IPS DF 6.9 (cell line): ENCODE results near the gene U2AF1.
A peak's percentile ranks its signal among the peaks of the same experiment; 100 is the strongest.
"Not testable (repeated sequence)": the region's sequence is repeated elsewhere in the genome, so short reads cannot be mapped to it uniquely, and the experiment has no call there.

ENCODE experiments used
- DNase-seq: peaks from one replicate; pipeline ENCODE4 v3.0.0-alpha.2; 2013; ENCODE audit warnings: low read depth, low spot score
- H3K27ac ChIP-seq: one replicate; pipeline ENCODE4 v1.5.1; 2013; ENCODE audit warnings: low read length, control low read depth
- H3K27me3 ChIP-seq: 2 replicates; pipeline ENCODE4 v1.6.1; 2013; ENCODE audit warnings: mild to moderate bottlenecking, low read length; ENCODE audit not compliant: control insufficient read depth, insufficient read depth
- H3K36me3 ChIP-seq: 2 replicates; pipeline ENCODE4 v1.6.1; 2013; ENCODE audit warnings: low read length; ENCODE audit not compliant: control insufficient read depth, insufficient read depth
- H3K4me1 ChIP-seq: 2 replicates; pipeline ENCODE4 v1.6.1; 2013; ENCODE audit warnings: low read length; ENCODE audit not compliant: control insufficient read depth, insufficient read depth
- H3K4me3 ChIP-seq: 2 replicates; pipeline ENCODE4 v1.5.1; 2013; ENCODE audit warnings: mild to moderate bottlenecking, low read length
- H3K9me3 ChIP-seq: 2 replicates; pipeline ENCODE4 v1.6.1; 2013; ENCODE audit warnings: low read length, inconsistent platforms; ENCODE audit not compliant: control insufficient read depth, insufficient read depth
- WGBS: extraction: QIAGEN DNeasy Blood & Tissue Kit; methylation state at CpG from one replicate; pipeline ENCODE4 v1.1.7; 2013; ENCODE audit warnings: mixed read lengths, missing lambda C conversion rate; ENCODE audit not compliant: insufficient read length, insufficient coverage; 5-methylcytosine and 5-hydroxymethylcytosine counted together

The U2AF1 gene, protein sequence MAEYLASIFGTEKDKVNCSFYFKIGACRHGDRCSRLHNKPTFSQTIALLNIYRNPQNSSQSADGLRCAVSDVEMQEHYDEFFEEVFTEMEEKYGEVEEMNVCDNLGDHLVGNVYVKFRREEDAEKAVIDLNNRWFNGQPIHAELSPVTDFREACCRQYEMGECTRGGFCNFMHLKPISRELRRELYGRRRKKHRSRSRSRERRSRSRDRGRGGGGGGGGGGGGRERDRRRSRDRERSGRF

DNA sequence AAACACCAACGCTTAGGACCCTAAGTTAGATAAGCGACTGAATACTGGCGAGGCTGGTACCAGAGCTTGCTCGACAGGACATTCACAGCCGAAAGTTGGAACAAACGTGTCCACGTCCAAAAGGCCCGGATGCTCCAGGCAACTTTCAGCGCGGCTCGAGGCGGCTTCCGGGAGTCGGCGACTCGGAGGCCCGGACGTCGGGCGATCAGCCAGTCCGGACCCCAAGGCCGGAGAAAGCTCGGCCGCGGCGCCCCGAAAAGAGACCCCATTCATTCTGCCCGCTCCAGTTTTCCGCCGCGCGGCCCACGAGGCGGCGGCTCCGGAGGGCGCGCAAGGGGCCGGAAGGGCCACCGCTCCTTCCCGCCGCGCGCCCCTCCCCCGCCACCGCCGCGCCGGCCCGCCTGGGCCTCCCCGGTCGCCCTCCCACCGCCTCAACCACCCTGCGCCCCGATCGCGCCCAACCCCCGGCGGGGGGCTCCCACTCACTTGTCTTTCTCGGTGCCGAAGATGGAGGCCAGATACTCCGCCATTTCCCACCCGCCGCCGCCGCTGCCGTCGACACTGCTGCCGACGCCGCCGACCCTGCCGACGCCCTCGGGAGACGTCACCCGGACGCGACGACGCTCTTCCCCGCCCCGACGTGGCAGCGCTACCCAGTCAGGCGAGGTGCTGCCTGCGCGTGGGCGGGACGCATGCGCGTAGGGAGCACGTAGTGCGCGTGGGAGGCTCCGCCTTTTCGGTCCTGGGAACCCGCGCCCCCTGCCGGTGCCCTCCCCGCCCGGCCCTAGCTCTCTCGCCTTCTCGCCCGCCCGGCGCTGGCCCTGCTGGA lies at the start of gene U2AF1:
U2AF1 (minus strand) TSS at position 606 of the 829 bp plus-strand sequence; CDS start at position 530, 76 bp downstream.
- not testable (repeated sequence) for H3K36me3 ChIP-seq

DNA sequence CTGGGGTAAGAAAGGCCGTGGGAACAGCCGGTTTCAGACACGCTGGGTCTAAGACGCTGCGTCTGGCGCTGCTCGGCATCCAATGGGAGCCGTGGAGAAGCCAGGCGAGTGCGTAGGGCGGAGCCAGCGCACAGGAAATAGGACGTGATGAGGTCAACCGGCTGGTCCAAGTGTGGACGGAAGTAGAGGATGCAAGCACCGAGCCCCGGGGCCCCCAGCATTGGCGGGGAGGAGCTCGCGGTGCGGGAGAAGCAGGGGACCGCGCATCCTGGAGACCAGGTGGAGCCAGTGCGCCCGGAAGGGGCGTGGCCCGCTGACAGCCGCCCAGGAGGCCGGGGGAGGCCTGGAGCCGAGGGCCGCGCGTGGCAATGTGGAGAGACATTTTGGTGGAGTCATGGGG lies 46.2 kb upstream of the U2AF1 start:
- not testable (repeated sequence) for H3K27ac ChIP-seq, H3K36me3 ChIP-seq, H3K27me3 ChIP-seq, H3K4me3 ChIP-seq, DNase-seq, H3K9me3 ChIP-seq, H3K4me1 ChIP-seq
- no CpG with 5 or more reads among the region's 33 CpGs for WGBS

More for the DNA sequence above, at the start of gene U2AF1:
- peak within 1 kb of the TSS; percentile 78; the same call in 1 of the 2 replicates for H3K4me3 ChIP-seq
- not testable (repeated sequence) for DNase-seq, H3K4me1 ChIP-seq, H3K27ac ChIP-seq, H3K27me3 ChIP-seq, H3K9me3 ChIP-seq
- WGBS, result no CpG with 5 or more reads among the region's 107 CpGs

DNA sequence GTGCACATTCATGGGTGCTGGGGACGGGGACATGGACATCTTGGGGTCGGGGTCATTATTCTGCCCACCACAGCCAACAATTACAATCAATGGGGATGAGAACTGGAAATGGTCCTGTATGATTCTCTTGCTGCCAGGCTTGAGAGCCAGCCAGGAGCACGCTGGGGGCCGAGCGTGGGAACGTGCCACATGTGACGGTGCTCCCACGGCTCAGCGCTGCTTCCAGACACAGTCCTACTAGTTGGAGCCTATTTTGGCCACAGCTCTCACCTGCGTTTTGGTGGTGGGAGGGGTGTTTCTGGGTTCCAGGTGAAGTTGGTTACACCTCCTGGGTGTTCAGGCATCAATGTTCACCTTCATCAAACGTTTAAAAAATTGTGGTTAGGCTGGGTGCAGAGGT lies 42.0 kb upstream of the U2AF1 start:
- H3K9me3 ChIP-seq, H3K4me3 ChIP-seq, H3K27ac ChIP-seq, DNase-seq, H3K27me3 ChIP-seq, H3K4me1 ChIP-seq, H3K36me3 ChIP-seq: not testable (repeated sequence)
- no CpG with 5 or more reads among the region's 11 CpGs for WGBS

DNA sequence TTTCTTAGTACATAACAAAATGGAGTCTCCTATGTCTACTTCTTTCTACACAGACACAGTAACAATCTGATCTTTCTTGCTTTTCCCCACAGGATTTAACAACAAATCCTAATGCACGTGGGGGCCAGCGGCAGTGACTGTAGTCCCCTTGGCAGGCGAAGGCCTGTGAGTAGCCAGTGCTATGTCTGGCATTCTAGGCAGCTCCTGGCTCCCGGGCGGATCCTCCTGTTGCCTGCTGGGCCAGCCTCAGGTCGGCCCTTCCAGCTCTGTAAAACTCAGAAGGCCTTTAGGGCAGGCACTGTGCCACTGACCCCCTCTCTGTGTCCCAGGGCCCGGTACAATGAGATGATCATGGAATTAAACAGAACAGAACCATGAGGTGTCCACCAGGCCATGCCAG lies 40.6 kb upstream of the U2AF1 start:
- H3K4me1 ChIP-seq, H3K4me3 ChIP-seq, H3K9me3 ChIP-seq, DNase-seq, H3K36me3 ChIP-seq, H3K27ac ChIP-seq, H3K27me3 ChIP-seq: not testable (repeated sequence)
- WGBS, result no CpG with 5 or more reads among the region's 7 CpGs

DNA sequence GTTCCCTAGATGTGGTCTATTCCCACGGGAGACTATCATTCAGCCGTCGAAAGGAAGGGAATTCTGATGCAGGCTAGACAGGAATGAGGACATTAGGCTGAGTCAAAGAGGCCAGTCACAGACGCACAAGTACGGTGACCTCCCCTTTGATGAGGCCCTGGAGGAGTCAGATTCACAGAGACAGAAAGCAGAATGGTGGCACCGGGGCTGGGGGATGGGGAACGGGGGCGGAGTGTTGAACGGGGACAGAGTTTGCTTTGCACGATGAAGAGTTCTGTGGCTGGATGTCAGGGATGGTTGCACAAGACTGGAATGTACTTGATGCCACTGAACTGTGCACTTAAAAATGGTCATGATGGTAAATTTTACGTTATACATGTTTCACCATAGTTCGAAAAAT lies 39.3 kb upstream of the U2AF1 start:
- WGBS, result no CpG with 5 or more reads among the region's 12 CpGs
- H3K27ac ChIP-seq, H3K36me3 ChIP-seq, DNase-seq, H3K4me3 ChIP-seq, H3K4me1 ChIP-seq, H3K27me3 ChIP-seq, H3K9me3 ChIP-seq: not testable (repeated sequence)

DNA sequence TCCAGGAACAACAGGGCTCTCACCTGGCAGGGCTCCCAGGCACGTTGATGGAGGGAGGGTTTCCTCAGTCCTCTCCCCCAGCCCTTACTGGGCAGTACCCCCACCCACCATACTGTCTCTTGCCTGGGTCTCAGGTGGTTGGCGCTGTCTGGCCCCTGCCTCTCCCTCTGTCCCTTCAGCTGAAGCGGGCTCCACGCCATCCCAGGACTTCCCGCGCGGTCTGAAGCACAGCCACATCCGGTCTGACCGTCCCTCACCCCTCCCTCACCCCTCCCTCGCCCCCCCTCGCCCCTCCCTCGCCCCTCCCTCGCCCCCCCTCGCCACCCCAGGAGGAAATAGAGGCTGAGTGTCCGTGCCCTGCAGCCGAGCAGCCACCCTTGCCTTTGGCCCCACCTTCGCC lies 34.0 kb upstream of the U2AF1 start:
- no CpG with 5 or more reads among the region's 17 CpGs for WGBS
- DNase-seq, H3K9me3 ChIP-seq, H3K4me1 ChIP-seq, H3K27ac ChIP-seq, H3K36me3 ChIP-seq, H3K4me3 ChIP-seq, H3K27me3 ChIP-seq: not testable (repeated sequence)

DNA sequence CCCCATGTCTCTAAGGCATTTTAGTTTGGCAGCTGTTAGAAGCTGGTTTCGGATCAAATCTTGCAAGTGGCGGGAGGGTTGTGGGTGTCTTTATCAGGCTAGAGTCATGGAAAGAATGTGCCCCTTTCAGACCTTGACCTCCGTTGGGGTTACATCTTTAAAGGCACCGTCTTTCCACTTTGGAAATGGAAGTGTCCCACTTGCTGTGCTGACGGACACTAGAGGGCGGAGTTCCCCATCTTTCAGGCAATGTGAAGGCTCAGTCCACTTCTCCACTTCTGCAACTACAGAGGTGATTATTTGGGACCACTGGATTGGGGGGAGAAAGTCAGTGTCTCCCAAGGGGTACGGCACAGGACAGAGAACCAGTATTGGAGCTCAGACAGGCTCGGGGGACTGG lies 31.6 kb upstream of the U2AF1 start:
- WGBS, result no CpG with 5 or more reads among the region's 8 CpGs
- H3K9me3 ChIP-seq, H3K27ac ChIP-seq, H3K36me3 ChIP-seq, H3K27me3 ChIP-seq, H3K4me1 ChIP-seq, H3K4me3 ChIP-seq, DNase-seq: not testable (repeated sequence)

DNA sequence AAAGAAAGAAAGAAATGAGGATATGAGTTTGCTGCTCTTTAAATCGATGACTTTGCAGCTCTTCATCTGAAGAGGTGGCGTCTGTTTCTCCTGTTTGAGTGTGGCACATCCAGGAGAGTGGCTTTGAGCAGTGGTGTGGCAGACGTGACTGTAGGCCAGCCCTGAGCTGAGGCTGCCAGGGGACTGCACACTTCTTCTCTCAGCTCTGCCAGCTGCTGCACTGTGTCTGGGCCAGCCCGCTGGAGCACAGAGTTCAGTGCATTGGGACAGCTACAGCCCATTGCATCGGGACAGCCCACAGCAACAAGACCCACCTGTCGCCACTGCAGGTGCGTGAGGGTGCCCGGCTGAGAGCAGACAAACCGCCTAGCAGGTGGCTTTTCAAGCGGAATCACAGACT lies 27.1 kb upstream of the U2AF1 start:
- not testable (repeated sequence) for H3K36me3 ChIP-seq, DNase-seq, H3K4me1 ChIP-seq, H3K27ac ChIP-seq, H3K27me3 ChIP-seq, H3K9me3 ChIP-seq, H3K4me3 ChIP-seq
- no CpG with 5 or more reads among the region's 10 CpGs for WGBS

DNA sequence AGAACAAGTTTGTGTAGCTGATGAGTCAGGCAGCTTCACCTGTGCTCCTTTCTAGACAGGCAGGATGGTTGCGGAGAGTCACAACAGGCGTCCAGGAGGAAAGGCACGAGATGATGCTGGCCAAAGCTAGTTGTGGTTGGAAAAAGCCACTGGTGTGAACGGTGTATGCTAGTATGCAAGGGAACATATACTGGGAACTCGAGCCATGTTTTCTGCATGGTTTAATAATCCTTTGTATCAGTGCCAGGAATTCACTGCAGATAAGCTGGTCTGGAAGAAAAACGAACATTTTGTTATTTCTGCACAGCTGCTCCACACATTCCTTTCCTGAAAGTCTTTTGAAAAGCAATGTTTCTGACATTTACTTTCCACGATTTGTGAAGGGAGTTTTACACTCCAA lies 22.7 kb upstream of the U2AF1 start:
- not testable (repeated sequence) for H3K4me1 ChIP-seq, H3K36me3 ChIP-seq, H3K9me3 ChIP-seq, H3K27me3 ChIP-seq, H3K4me3 ChIP-seq, DNase-seq, H3K27ac ChIP-seq
- no CpG with 5 or more reads among the region's 7 CpGs for WGBS

DNA sequence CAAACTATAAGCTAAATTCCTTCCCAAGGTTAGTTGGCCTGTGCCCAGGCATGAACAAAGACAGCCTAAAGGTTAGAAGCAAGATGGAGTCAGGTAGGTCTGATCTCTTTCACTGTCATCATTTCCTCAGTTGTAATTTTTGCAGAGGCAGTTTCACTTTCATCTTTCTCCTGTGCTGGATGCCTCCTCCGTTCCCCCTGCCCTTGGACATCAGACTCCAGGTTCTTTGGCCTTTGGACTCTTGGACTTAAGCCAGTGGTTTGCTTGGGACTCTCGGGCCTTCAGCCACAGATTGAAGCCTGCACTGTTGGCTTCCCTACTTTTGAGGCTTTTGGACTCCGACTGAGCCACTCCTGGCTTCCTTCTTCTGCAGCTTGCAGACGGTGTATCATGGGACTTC lies 8.6 kb upstream of the U2AF1 start:
- DNase-seq, H3K9me3 ChIP-seq: not testable (repeated sequence)
- no CpG with 5 or more reads among the region's 4 CpGs for WGBS

DNA sequence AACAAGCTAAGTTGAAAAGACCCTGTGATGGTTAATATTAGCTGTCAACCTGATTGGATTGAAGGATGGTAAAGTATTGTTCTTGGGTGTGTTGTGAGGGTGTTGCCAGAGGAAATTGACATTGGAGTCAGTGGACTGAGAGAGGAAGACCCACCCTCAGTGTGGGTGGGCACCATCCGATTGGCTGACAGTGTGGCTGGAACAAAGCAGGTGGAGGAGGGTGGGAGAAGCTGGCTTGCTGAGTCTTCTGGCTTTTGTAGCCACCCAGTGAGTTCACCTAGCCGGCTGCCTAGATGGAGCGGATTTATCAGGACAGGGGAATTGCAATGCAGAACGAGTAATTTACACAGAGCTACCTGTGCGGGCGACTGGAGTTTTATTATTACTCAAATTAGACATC lies 7.1 kb upstream of the U2AF1 start:
- not testable (repeated sequence) for H3K4me3 ChIP-seq, H3K4me1 ChIP-seq, H3K36me3 ChIP-seq, H3K27me3 ChIP-seq, H3K27ac ChIP-seq, H3K9me3 ChIP-seq, DNase-seq
- WGBS, result no CpG with 5 or more reads among the region's 6 CpGs

More for the DNA sequence above, 8.6 kb upstream of the U2AF1 start:
- H3K4me3 ChIP-seq, H3K27me3 ChIP-seq, H3K27ac ChIP-seq, H3K4me1 ChIP-seq, H3K36me3 ChIP-seq: not testable (repeated sequence)
